GM19239 (cell line): ENCODE measurements around the gene HOMER2.
"Not testable (repeated sequence)": the region's sequence is repeated elsewhere in the genome, so short reads cannot be mapped to it uniquely, and the experiment has no call there.

ENCODE experiments used
- DNase-seq: peaks from one replicate; pipeline ENCODE4 v3.0.0; 2011; ENCODE audit warnings: low spot score; ENCODE audit not compliant: insufficient read length
- FAIRE-seq: peaks from 2 replicates; lab custom pipeline; 2011; peaks lifted over from hg19 to GRCh38; lab: Jason Lieb, UNC

The HOMER2 gene

GRCh38 chr15:82968066-82968465, 15.5 kb upstream of the HOMER2 start:
- no peak for DNase-seq

GRCh38 chr15:82966671-82967071, 14.2 kb upstream of the HOMER2 start:
- FAIRE-seq (peak; percentile 70), DNase-seq (peak; percentile 17)

More at GRCh38 chr15:82968066-82968465, 15.5 kb upstream of the HOMER2 start:
- FAIRE-seq = no peak

DNA sequence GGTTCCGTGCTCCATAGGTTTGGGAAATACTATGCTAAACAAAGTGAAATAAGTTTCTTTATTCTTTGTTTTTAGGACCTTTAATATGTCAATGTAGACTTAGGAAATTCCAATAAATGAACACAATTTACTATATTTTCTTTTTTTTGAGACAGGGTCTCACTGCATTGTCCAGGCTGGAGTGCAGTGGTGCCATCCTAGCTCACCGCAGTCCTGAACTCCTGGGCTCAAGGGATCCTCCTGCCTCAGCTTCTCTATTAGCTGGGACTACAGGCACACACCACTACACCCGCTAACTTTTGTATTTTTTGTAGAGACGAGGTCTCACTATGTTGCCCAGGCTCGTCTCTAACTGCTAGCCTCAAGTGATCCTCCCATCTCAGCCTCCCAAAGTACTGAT, 12.4 kb upstream of the HOMER2 start:
- FAIRE-seq (no peak), DNase-seq (no peak)

- FAIRE-seq (no peak), DNase-seq (no peak)
Observed at GRCh38 chr15:82963471-82964341, 11.2 kb upstream of the HOMER2 start.

DNA sequence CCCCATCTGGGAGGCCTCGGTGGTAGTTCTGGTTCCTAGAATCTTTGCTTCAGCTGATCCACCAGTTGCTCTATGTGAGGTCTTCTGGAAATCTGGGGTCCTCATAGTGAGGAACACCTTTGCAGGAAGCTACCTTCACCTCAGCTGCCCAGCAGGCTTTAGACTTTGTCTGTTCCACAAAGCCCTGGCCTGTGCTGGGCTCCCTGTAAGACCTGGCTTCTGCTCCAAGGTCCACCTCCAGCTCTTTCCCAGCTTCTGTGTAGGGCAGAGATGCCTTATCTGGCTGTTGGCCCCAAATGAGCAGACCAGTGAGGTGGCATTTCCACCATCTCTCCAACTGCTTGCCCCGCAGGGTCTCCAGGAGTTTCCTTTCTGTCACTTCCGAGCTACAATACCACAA, 8.2 kb upstream of the HOMER2 start:
- DNase-seq (no peak), FAIRE-seq (no peak)

DNA sequence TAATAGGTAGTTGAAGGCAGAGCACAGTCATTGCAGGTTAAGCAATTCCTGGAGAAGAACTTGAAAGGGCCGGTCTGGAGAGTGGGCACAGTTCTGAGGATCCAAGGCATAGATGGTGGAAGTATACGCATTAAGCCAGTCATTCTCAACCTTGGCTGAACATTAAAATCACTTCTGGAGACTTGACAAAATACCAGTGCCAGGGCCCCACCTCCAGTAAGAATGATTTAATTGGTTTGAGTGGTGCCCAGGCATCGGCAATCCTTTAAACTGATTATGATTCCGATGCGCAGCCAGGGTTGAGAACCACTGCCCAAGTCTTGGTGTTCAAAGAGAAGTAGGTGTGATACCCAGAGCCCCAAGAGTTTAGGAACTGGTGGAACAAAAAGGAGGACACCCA, 6.9 kb upstream of the HOMER2 start:
- DNase-seq (no peak), FAIRE-seq (no peak)

DNA sequence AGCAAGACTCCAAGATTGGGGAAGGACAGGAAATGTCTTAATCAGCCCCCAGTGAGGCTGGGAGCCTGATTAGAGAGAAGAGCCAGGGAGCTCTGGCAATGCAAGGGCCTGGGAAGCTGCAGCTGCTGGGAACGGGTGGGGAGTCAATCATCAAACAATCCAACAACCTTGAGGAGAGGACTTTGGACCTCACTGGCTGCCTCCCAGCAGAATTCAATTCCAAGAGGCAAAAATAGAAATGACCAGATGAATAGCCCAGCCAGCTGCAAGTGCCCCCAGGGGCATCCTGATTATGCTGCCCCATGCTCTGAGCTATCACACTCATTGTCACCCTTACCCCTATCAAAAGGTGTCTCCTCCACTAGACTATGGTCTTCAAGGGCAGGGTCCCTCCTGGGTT, 6.1 kb upstream of the HOMER2 start:
- FAIRE-seq (no peak), DNase-seq (no peak)

DNA sequence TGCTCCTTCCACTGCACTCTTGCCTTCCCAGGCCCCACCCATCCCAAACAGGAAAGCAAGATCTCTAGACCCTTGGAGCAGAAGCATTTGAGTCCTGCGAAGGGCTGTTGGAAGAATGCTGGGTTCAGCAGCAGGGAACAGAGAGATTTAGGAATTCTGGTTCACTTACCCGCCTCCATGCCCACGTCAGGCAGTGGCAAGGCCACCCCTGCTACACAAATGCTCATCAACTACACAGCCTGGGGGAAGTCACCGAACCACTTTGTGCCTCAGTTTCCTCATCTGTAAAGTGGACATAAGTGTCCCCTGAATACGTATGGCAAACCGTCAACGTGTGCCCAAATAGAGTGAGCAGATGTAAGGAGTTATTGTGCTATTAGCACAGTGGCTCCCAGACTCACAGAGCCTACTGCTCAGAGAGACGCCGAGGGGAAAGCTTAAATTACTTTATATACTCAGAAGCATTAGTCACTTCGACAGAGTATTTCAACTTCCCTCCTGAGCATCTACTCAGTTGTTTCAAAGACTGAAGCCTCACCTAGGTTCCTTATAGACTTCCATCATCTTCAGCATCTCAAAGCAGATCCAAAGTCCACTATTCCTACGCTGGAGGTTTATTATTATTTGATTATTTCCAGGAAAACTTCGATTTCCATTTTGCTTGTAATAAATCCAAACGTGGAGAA, 905 bp downstream of the HOMER2 start:
- DNase-seq = no peak
- FAIRE-seq = no peak

DNA sequence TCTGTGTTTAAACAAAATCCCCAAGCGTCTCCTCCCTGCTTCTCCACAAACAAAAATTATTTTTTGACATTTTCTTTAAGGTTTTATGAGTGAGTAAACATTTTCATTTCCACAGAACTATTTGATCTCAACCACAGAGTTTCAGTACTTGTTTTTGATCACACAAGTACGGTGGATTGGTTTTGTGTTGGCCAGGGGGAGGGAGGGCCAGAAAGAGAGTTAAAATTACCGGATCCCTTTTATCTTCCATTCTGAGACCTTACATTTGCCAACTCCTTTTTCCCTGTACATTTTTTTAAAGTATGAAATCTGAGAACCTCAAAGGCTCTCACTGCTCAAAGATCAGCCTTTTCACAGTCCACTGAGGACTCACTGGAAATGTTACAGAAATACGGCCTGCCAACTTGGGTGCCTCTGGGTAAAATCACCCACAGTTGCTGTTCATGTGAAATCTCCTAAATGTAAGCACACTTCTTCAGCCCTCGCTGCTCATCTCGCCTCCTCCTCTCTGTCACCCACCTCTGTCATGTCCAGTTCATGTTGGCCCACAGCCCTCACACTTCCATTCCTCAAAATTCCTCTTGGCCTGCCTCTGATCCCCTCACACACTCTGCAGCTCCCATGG, 1.7 kb downstream of the HOMER2 start:
- DNase-seq = peak; percentile 50
- FAIRE-seq = no peak

DNA sequence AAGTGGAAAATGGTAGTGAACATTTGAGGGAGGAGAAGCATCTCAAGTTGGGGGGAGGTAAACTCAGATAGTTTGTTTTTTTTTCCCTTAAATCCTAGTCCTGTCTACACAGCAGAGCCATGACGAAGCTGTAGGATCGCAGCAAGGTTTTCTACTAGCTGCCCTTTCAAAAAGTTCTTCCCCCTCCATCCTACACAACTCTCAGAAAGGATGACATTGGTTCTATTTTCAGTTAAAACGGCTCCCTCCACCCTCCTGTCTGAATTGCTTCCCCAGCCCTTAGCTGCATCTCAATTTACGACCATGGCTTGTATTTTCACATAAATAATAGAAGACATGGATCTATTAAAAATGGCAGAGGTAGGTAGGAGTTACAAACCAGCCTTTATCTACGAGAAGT, 2.2 kb downstream of the HOMER2 start:
- no peak for FAIRE-seq
- DNase-seq = no peak

DNA sequence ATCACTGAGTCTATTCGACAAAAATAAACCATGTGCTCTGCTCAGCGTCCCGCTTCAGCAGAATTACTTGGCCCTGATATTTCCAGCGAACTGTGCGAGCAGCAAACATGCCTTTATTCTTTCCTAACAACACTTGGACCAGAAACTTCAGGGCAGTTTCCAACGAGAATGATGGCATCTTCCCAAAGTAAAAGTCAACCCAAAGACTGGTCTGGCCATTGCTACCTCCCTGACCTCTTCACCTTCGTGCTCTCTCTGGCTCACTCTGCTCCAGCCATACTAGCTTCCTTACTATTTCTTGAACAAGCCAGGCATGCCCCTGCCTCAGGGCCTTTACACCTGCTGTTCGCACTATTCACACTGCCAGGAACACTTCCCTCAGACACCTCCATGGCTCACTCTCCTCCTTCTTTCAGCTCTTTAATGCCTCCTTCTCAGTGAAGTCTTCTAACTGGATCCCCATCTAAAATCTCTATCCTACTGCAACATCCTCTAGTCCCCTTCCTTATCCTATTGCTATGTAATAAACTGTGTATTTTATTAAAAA, 6.3 kb downstream of the HOMER2 start:
- DNase-seq = no peak
- FAIRE-seq = no peak

DNA sequence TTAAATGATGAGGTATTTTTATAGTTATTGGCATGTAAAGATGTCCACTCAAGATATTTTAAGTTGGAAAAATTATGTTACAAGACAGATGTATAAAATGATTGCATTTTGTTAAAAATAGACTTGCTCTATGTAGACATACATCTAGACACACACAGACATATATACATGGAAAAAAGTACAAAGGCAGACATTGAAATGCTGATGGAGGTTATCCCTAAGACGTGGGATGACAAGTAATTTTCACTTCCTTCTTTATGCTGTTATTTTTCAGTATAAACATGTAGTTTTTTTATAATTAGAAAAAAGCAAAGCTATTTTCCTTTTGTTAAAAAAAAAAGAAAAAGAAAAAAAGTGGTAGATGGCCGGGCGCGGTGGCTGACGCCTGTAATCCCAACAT, 7.2 kb downstream of the HOMER2 start:
- no peak for FAIRE-seq
- DNase-seq = no peak

DNA sequence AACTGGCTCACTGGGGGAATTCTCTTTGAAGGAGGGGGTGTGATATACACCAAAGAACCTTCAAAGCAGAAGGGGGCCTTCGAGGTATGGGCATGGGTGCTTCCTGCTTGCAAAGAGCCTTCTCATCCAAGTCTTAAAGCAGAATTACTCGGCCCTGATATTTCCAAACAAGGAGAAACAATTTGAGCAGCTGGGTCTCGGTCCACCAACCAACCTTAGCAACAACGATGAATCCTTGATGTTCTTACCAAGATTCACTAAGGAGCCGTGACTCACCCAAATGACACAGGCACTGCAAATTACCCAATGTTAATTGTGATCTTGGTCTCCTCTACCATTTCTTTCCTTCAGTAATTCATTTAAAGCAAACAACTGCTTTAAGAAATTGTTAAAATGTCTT, 7.7 kb downstream of the HOMER2 start:
- FAIRE-seq (no peak), DNase-seq (no peak)

GRCh38 chr15:82944056-82944455, 8.5 kb downstream of the HOMER2 start:
- DNase-seq (no peak), FAIRE-seq (no peak)

DNA sequence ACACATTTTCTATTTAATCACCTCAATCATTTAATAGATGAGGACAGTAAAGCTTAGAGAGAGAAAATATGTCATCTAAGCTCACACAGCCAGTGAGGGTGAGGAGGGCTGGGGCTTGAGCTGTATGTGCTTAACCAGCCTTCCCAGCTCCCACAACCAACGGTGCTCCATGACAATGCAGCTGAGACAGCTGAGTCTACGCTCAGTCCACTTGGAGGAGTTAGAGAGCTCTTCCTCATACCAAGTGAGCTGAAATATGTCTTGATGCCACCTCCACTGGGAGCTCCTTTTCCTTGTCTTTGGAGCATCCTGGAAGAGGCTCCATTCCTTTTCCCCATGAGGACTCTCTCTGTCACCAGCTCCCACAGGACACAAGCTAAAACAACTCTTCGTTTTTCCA, 9.3 kb downstream of the HOMER2 start:
- FAIRE-seq (no peak), DNase-seq (no peak)

GRCh38 chr15:82942691-82943090, 9.8 kb downstream of the HOMER2 start:
- FAIRE-seq = no peak

GRCh38 chr15:82939678-82940077, 12.8 kb downstream of the HOMER2 start:
- FAIRE-seq, DNase-seq: not testable (repeated sequence)

More at GRCh38 chr15:82942691-82943090, 9.8 kb downstream of the HOMER2 start:
- DNase-seq = no peak

DNA sequence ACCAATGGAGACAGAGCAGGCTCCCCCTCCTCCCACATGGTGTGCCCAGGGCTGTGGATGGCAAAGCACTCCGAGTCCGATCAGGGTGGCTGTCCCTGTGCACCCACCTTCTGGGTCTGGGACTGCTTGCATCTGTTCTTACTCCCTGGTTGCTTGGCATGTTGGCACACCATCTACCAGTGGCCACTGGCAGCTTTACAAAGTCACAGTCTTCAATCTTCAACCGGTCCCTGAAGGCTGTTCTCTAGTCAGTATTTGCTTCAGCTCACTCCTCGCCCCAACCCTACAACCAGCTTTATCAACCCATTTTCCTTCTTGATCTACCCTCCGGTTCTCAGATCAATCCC, 14.8 kb downstream of the HOMER2 start:
- FAIRE-seq = no peak
- no peak for DNase-seq

GRCh38 chr15:82936966-82937711, 15.4 kb downstream of the HOMER2 start:
- DNase-seq = no peak
- FAIRE-seq = no peak

GRCh38 chr15:82935382-82935781, 17.1 kb downstream of the HOMER2 start:
- DNase-seq (no peak), FAIRE-seq (no peak)
